Activated T-helper 2 cell treated with anti-CD3 and anti-CD28 coated beads, Interferon-gamma antibody, Interleukin-2, Interleukin-4, amounts not matched to agents 10 μg/mL and 5 μg/mL and 100 μg/mL, durations not matched to agents 14 hours and 24 hours and 36 hours (primary cell): ENCODE results near the gene GABRB1. TPM values are rescaled to one million over a fixed set of nuclear protein-coding genes. Genes with fewer than 3 reads are reported as not detected.

Experiments
- DNase-seq: peaks from one replicate; pipeline ENCODE4 v3.0.0; 2021; ENCODE audit warnings: low spot score
- H3K27ac Mint-ChIP-seq: one replicate; pipeline ENCODE4 v1.8.0; 2021; ENCODE audit warnings: mixed read lengths
- H3K27me3 Mint-ChIP-seq: one replicate; pipeline ENCODE4 v1.8.0; 2021; ENCODE audit warnings: low read depth, mixed read lengths
- H3K36me3 Mint-ChIP-seq: one replicate; pipeline ENCODE4 v1.8.0; 2021; ENCODE audit warnings: low read depth, mixed read lengths
- H3K4me1 Mint-ChIP-seq: one replicate; pipeline ENCODE4 v1.8.0; 2021; ENCODE audit warnings: low read depth, mixed read lengths
- H3K4me3 Mint-ChIP-seq: one replicate; pipeline ENCODE4 v1.8.0; 2021; ENCODE audit warnings: low read depth, mild to moderate bottlenecking, moderate library complexity, mixed read lengths
- H3K9me3 Mint-ChIP-seq: one replicate; pipeline ENCODE4 v1.8.0; 2021; ENCODE audit warnings: mixed read lengths
- intact Hi-C: fragments of 100-400 bp; cut with micrococcal nuclease; formaldehyde crosslinking; loops from one replicate; pipeline ENCODE4 v1.15.1; 2023
- total RNA-seq: library from RNA; stranded (reverse); gene quantifications from 2 replicates; pipeline ENCODE4 v1.2.3, GENCODE V29; 2022

The GABRB1 gene
- total RNA-seq, 1 donor from 2014 or later = not detected

GRCh38 chr4:47095884-47096283, 64.5 kb downstream of the GABRB1 start:
- intact Hi-C loops = no loop called here
- H3K36me3 Mint-ChIP-seq = no peaks in the 10 kb centered on the region

DNA sequence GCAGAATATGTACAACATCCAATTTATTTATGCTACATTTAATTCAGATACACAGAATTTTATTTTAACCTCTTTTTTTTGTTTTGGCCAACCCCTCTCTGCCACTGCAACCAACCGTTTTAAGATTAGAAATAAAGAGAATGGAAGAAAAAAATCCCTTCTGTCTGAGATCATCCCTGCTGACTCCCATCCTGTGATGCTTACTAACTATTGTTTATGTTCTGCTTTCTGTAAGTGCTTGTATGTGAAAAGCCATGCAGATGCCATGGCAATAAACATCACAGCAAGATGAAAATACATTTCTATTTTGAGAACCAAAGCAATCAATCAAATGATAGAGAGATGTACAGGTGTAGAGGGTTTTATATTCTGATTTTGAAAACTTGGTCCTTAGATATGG, 70.1 kb downstream of the GABRB1 start:
- Mint-ChIP-seq H3K27ac (no peak overlapping the region), H3K4me3 (no peak overlapping the region), H3K4me1 (no peaks in the 10 kb centered on the region), H3K9me3 (no peaks in the 10 kb centered on the region), H3K36me3 (no peaks in the 10 kb centered on the region), H3K27me3 (peaks cover 2% of the 10 kb centered on the region)
- DNase-seq = no peak
- intact Hi-C loops = no loop called here

More at GRCh38 chr4:47095884-47096283, 64.5 kb downstream of the GABRB1 start:
- Mint-ChIP-seq H3K9me3 (no peaks in the 10 kb centered on the region), H3K4me1 (no peaks in the 10 kb centered on the region), H3K27ac (no peak overlapping the region), H3K4me3 (no peak overlapping the region), H3K27me3 (no peaks in the 10 kb centered on the region)
- no peak for DNase-seq

GRCh38 chr4:47104986-47105385, 73.6 kb downstream of the GABRB1 start:
- Mint-ChIP-seq H3K36me3 (no peaks in the 10 kb centered on the region), H3K4me1 (no peaks in the 10 kb centered on the region), H3K9me3 (no peaks in the 10 kb centered on the region), H3K4me3 (no peak overlapping the region), H3K27ac (no peak overlapping the region), H3K27me3 (peaks cover 2% of the 10 kb centered on the region)
- no peak for DNase-seq
- intact Hi-C loops = no loop called here

GRCh38 chr4:47106561-47106960, 75.2 kb downstream of the GABRB1 start:
- Mint-ChIP-seq H3K9me3 (no peaks in the 10 kb centered on the region), H3K27me3 (peaks cover 2% of the 10 kb centered on the region), H3K4me3 (no peak overlapping the region), H3K27ac (no peak overlapping the region), H3K4me1 (no peaks in the 10 kb centered on the region), H3K36me3 (no peaks in the 10 kb centered on the region)
- intact Hi-C loops = no loop called here
- no peak for DNase-seq

DNA sequence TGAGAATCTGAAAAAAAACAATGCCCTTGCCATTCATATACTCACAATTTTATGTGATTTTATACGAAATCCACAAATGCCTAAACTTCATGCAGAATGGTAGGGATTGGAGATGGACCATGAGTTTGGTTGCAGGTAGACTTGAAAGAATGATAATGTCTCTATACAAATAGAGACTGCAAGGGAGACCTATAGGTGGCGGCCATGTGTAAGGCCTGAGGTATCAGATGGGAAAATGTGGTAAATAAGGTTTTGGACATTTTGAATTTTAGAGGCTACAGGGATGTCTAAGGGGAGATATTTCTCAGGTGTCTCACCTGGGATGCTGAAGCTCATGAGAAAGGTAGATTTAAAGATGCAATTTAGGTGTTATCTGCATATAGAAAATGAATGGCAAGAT, 78.0 kb downstream of the GABRB1 start:
- Mint-ChIP-seq H3K27me3 (peaks cover 1% of the 10 kb centered on the region), H3K27ac (no peak overlapping the region), H3K4me3 (no peak overlapping the region), H3K4me1 (no peaks in the 10 kb centered on the region), H3K9me3 (no peaks in the 10 kb centered on the region), H3K36me3 (no peaks in the 10 kb centered on the region)
- intact Hi-C loops = no loop called here
- DNase-seq = no peak

GRCh38 chr4:47110546-47111132, 79.3 kb downstream of the GABRB1 start:
- H3K9me3 Mint-ChIP-seq = no peaks in the 10 kb centered on the region
- H3K4me1 Mint-ChIP-seq = no peaks in the 10 kb centered on the region
- intact Hi-C loops = no loop called here
- no peak overlapping the region for H3K4me3 Mint-ChIP-seq
- H3K36me3 Mint-ChIP-seq = no peaks in the 10 kb centered on the region
- no peak overlapping the region for H3K27ac Mint-ChIP-seq
- DNase-seq = no peak
- H3K27me3 Mint-ChIP-seq = no peaks in the 10 kb centered on the region

GRCh38 chr4:47118192-47118929, 87.0 kb downstream of the GABRB1 start:
- Mint-ChIP-seq H3K27me3 (no peaks in the 10 kb centered on the region), H3K27ac (no peak overlapping the region), H3K9me3 (no peaks in the 10 kb centered on the region), H3K4me3 (no peak overlapping the region), H3K4me1 (peaks cover 3% of the 10 kb centered on the region), H3K36me3 (no peaks in the 10 kb centered on the region)
- intact Hi-C loops = no loop called here
- DNase-seq = no peak

DNA sequence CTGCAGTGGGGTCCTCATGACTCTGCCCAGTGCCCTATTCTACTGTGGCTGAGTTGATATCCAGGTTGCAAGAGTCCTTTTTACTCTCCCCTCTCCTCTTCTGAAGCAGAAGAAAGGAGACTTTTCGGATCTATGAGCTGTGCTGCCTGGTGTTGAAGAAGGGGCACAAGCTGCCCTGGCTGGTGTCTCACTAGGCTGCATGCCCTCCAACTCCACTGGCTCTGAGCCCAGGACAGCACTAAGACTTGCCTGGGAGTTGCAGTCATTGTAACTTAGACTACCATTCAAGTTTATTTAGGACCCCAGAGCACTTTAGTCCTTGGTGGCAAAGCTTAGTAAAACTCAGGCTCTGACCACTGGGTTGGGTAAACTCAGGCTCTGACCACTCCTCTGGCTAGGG, 89.4 kb downstream of the GABRB1 start:
- no peaks in the 10 kb centered on the region for H3K27me3 Mint-ChIP-seq
- H3K4me1 Mint-ChIP-seq = peaks cover 3% of the 10 kb centered on the region
- DNase-seq = no peak
- no peak overlapping the region for H3K27ac Mint-ChIP-seq
- no peaks in the 10 kb centered on the region for H3K36me3 Mint-ChIP-seq
- no peak overlapping the region for H3K4me3 Mint-ChIP-seq
- H3K9me3 Mint-ChIP-seq = no peaks in the 10 kb centered on the region
- intact Hi-C loops = no loop called here

DNA sequence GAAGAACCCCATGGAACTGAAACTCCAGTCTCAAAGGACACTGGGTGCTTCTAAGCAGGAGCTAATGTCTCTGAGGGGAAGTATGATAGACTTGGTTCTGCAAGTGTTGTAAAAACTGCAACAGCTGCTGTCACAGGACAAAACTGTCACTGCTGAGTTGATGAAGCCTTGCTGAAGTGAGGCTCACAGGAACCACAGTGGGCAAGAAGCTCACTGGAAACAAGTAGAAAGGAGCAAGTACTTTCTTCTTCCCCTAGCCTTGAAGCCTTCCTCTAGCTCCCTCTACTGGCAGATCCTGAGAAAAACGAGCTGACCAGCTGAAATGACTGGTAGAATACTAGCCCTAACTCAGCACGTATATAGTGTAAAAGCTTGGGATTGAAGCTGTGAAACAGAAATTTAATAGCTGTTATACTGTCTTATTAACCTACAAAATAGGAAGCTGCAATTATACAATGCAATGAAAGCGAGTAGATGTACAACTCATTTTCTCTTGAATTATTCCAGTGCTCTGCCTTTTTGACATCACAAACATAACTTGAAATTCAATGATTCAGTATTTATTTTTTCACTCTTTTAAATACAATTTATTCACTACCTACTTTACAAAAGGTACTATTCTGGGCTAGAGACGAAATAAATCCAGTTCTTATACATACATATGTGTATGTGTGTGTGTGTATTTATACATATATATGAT, 91.4 kb downstream of the GABRB1 start:
- H3K27me3 Mint-ChIP-seq = no peaks in the 10 kb centered on the region
- intact Hi-C loops = loop anchor here (1.0 to 2.0 kb wide), 2 partner anchors 186 to 278 kb away; no protein-coding TSS in a partner anchor
- no peaks in the 10 kb centered on the region for H3K36me3 Mint-ChIP-seq
- peaks cover 3% of the 10 kb centered on the region for H3K4me1 Mint-ChIP-seq
- no peak overlapping the region for H3K27ac Mint-ChIP-seq
- peak; percentile 29 for DNase-seq
- no peaks in the 10 kb centered on the region for H3K9me3 Mint-ChIP-seq
- H3K4me3 Mint-ChIP-seq = no peak overlapping the region

DNA sequence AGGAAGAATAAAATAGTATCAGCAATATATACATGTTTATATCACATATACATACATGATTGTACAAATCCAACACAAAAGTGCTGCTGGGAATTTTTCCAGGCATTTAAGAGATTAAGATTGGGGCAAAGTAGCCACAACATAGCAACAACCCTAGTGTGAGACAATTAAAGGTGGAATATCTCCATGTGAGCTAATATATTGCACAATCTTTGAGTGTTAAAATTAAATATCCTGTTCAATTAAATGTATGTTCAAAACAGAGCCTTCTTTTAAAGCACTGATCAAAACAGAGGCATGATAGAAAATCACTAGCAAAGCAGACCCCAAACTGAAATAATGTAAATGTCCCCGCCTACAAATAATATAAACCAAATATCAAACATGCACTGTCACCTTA, 97.6 kb downstream of the GABRB1 start:
- Mint-ChIP-seq H3K4me1 (no peaks in the 10 kb centered on the region), H3K27ac (no peak overlapping the region), H3K36me3 (no peaks in the 10 kb centered on the region), H3K9me3 (no peaks in the 10 kb centered on the region), H3K4me3 (no peak overlapping the region), H3K27me3 (no peaks in the 10 kb centered on the region)
- intact Hi-C loops = loop anchor here (5.0 kb wide), 1 partner anchor 253 kb away; no protein-coding TSS in a partner anchor
- DNase-seq = no peak

GRCh38 chr4:47135210-47135609, 103.8 kb downstream of the GABRB1 start:
- DNase-seq = no peak
- H3K27ac Mint-ChIP-seq = no peak overlapping the region
- no peak overlapping the region for H3K4me3 Mint-ChIP-seq
- no peaks in the 10 kb centered on the region for H3K36me3 Mint-ChIP-seq
- intact Hi-C loops = no loop called here
- H3K9me3 Mint-ChIP-seq = no peaks in the 10 kb centered on the region
- H3K27me3 Mint-ChIP-seq = no peaks in the 10 kb centered on the region
- H3K4me1 Mint-ChIP-seq = no peaks in the 10 kb centered on the region

DNA sequence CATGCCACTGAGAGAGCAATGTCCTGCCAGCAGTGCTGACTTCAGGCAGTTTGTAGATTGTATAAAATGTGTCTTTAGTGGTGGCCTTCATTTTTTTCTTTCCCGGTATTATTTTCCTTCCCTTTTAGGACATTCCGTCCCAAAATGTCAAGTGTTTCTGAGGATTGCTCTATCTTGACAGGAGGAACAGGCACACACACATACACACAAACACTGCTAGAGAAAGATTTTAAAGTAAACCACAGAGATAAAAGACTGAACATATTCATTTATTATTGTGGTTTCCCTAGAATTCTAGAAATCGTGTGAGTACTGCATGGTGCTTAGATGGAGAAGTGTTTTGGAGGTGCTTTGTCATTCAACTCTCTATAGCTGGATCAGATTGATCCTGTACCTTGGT, 111.9 kb downstream of the GABRB1 start:
- no peak for DNase-seq
- H3K36me3 Mint-ChIP-seq = no peaks in the 10 kb centered on the region
- H3K4me3 Mint-ChIP-seq = no peak overlapping the region
- no peaks in the 10 kb centered on the region for H3K4me1 Mint-ChIP-seq
- H3K27me3 Mint-ChIP-seq = peaks cover 6% of the 10 kb centered on the region
- H3K9me3 Mint-ChIP-seq = no peaks in the 10 kb centered on the region
- no peak overlapping the region for H3K27ac Mint-ChIP-seq
- intact Hi-C loops = no loop called here

DNA sequence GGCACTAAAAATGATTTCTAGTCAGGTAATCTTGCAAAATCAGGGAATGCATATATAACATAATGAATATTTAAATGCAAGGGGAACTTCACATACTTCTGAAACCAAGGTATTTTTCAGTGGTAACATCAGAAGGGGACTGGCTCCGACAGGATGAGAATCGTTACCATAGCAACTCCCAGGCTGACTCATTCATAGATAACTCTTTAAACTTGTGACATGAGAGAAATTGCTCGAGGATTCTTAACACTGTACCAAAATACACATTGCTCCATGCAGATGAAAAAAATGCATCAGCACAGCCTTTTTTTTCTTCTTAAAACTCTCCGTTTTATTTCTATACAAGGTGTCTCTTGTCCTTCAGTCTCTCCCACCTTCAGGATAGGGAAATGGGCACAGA, 114.3 kb downstream of the GABRB1 start:
- Mint-ChIP-seq H3K36me3 (no peaks in the 10 kb centered on the region), H3K4me1 (no peaks in the 10 kb centered on the region), H3K27me3 (peaks cover 6% of the 10 kb centered on the region), H3K4me3 (no peak overlapping the region), H3K9me3 (no peaks in the 10 kb centered on the region), H3K27ac (no peak overlapping the region)
- no peak for DNase-seq
- intact Hi-C loops = no loop called here
